ENCODE results near the gene P4HB.

P4HB gene

GRCh38 chr17:81810892-81811704, 49.2 kb downstream of the P4HB start:
- DNase-seq (ENCODE audit: low spot score), result no peak

GRCh38 chr17:81810476-81810875, 49.9 kb downstream of the P4HB start:
- DNase-seq (ENCODE audit: low spot score), result no peak

GRCh38 chr17:81809556-81809998, 50.8 kb downstream of the P4HB start:
- DNase-seq (ENCODE audit: low spot score), result no peak

- no peak for DNase-seq (ENCODE audit: low spot score)
Measured at GRCh38 chr17:81808778-81809555, 51.4 kb downstream of the P4HB start.

- no peak for DNase-seq (ENCODE audit: low spot score)
Measured at GRCh38 chr17:81807839-81808238, 52.5 kb downstream of the P4HB start.

GRCh38 chr17:81807210-81807719, 53.1 kb downstream of the P4HB start:
- DNase-seq (ENCODE audit: low spot score), result no peak

- DNase-seq (ENCODE audit: low spot score), result no peak
Measured at GRCh38 chr17:81806461-81807209, 53.7 kb downstream of the P4HB start.

GRCh38 chr17:81805707-81806460, 54.5 kb downstream of the P4HB start:
- DNase-seq (ENCODE audit: low spot score), result no peak

- no peak for DNase-seq (ENCODE audit: low spot score)
Measured at GRCh38 chr17:81804559-81805399, 55.6 kb downstream of the P4HB start.

- DNase-seq (ENCODE audit: low spot score), result peak; percentile 78
Measured at GRCh38 chr17:81803728-81804558, 56.4 kb downstream of the P4HB start, which contains the start of gene GCGR. TSS of gene GCGR (plus strand) at chr17:81804150. CDS start at chr17:81809019, 4,869 bp downstream.

- DNase-seq (ENCODE audit: low spot score), result no peak
Measured at GRCh38 chr17:81802856-81803643, 57.3 kb downstream of the P4HB start.

GRCh38 chr17:81802048-81802758, 58.1 kb downstream of the P4HB start:
- DNase-seq (ENCODE audit: low spot score), result no peak

GRCh38 chr17:81801327-81801726, 59.0 kb downstream of the P4HB start:
- DNase-seq (ENCODE audit: low spot score), result no peak

- DNase-seq (ENCODE audit: low spot score), result no peak
Measured at GRCh38 chr17:81794509-81794908, 65.8 kb downstream of the P4HB start.

GRCh38 chr17:81794074-81794476, 66.3 kb downstream of the P4HB start:
- DNase-seq (ENCODE audit: low spot score), result no peak
